Right atrium auricular region (tissue), 2 donors: ENCODE data around the gene ZFY. TPM values are rescaled to one million over a fixed set of nuclear protein-coding genes. Genes with fewer than 3 reads are reported as not detected.

ENCODE experiments used
- DNase-seq: peaks from one replicate; pipeline ENCODE4 v3.0.0-alpha.2; 2019; ENCODE audit warnings: low spot score
- H3K27ac ChIP-seq, 2 donors: fragments of 200-600 bp; sonication (generic); 1 replicate in 1 of 2; 2 replicates in 1 of 2; pipeline ENCODE4 v1.5.1; 2016 to 2019
- H3K27me3 ChIP-seq, 2 donors: fragments of 200-600 bp; sonication (generic); one replicate each; pipeline versions ENCODE4 v1.5.1 to v1.6.0; 2017 to 2019
- H3K36me3 ChIP-seq: fragments of 200-600 bp; sonication (generic); one replicate; pipeline ENCODE4 v1.5.1; 2016
- H3K4me1 ChIP-seq, 2 donors: fragments of 200-600 bp; sonication (generic); one replicate each; pipeline versions ENCODE4 v1.5.1 to v1.6.0; 2017 to 2019
- H3K4me3 ChIP-seq, 2 donors: fragments of 200-600 bp; sonication (generic); 1 replicate in 1 of 2; 2 replicates in 1 of 2; pipeline ENCODE4 v1.5.1; 2017 to 2019; ENCODE audit warnings: mild to moderate bottlenecking in 1 of 2, moderate library complexity in 1 of 2
- H3K9me3 ChIP-seq, 2 donors: fragments of 200-600 bp; sonication (generic); one replicate each; pipeline ENCODE4 v1.5.1; 2019
- total RNA-seq, 2 donors: library from RNA; depleted of rRNA; stranded (reverse); fragments of >200 nt; gene quantifications; one replicate each; pipeline ENCODE4 v1.1.0, GENCODE V29; 2016
- TF ChIP-seq, protein P1 (sequence below), 2 donors: fragments of 200-600 bp; sonication (generic); IDR thresholded peaks; one replicate each; pipeline ENCODE4 v1.5.1; 2019; ENCODE audit warnings: antibody characterized with exemption in 2 of 2

Gene ZFY
- total RNA-seq, 2 donors from 2014 or later = not detected

DNA sequence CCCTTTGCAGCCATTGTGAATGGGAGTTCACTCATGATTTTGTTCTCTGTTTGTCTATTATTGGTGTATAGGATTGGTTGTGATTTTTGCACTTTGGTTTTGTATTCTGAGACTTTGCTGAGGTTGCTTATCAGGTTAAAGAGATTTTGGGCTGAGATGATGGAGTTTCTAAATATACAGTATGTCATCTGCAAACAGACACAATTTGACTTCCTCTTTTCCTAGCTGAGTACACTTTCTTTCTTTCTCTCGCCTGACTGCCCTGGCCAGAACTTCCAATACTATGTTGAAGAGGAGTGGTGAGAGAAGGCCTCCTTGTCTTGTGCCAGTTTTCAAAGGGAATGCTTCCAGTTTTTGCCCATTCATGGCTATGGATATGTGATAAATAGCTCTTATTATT lies 81.4 kb downstream of the ZFY start:
- no peak for DNase-seq
- Histone ChIP-seq H3K9me3 (no peaks in the 10 kb centered on the region), H3K4me3 (no peak overlapping the region), H3K27ac (no peak overlapping the region), H3K36me3 (no peaks in the 10 kb centered on the region), H3K4me1 (no peaks in the 10 kb centered on the region), H3K27me3 (no peaks in the 10 kb centered on the region)
- TF ChIP-seq, protein P1, sequence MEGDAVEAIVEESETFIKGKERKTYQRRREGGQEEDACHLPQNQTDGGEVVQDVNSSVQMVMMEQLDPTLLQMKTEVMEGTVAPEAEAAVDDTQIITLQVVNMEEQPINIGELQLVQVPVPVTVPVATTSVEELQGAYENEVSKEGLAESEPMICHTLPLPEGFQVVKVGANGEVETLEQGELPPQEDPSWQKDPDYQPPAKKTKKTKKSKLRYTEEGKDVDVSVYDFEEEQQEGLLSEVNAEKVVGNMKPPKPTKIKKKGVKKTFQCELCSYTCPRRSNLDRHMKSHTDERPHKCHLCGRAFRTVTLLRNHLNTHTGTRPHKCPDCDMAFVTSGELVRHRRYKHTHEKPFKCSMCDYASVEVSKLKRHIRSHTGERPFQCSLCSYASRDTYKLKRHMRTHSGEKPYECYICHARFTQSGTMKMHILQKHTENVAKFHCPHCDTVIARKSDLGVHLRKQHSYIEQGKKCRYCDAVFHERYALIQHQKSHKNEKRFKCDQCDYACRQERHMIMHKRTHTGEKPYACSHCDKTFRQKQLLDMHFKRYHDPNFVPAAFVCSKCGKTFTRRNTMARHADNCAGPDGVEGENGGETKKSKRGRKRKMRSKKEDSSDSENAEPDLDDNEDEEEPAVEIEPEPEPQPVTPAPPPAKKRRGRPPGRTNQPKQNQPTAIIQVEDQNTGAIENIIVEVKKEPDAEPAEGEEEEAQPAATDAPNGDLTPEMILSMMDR (IDR thresholded peaks at IDR 0.05) = no peak

GRCh38 chrY:3018546-3018945 lies 83.4 kb downstream of the ZFY start:
- Histone ChIP-seq H3K9me3 (no peaks in the 10 kb centered on the region), H3K4me1 (no peaks in the 10 kb centered on the region), H3K4me3 (no peak overlapping the region), H3K36me3 (no peaks in the 10 kb centered on the region), H3K27ac (no peak overlapping the region), H3K27me3 (no peaks in the 10 kb centered on the region)
- TF ChIP-seq, protein P1 (IDR thresholded peaks at IDR 0.05) = no peak
- DNase-seq = no peak

GRCh38 chrY:3019584-3019983 lies 84.4 kb downstream of the ZFY start:
- Histone ChIP-seq H3K36me3 (no peaks in the 10 kb centered on the region), H3K4me3 (no peak overlapping the region), H3K4me1 (no peaks in the 10 kb centered on the region), H3K27ac (no peak overlapping the region), H3K9me3 (no peaks in the 10 kb centered on the region), H3K27me3 (no peaks in the 10 kb centered on the region)
- no peak for DNase-seq
- TF ChIP-seq, protein P1 (IDR thresholded peaks at IDR 0.05) = no peak

GRCh38 chrY:3021176-3021575 lies 86.0 kb downstream of the ZFY start:
- no peak for DNase-seq
- H3K27ac ChIP-seq = no peak overlapping the region
- H3K9me3 ChIP-seq = no peaks in the 10 kb centered on the region
- TF ChIP-seq, protein P1 (IDR thresholded peaks at IDR 0.05) = no peak
- no peaks in the 10 kb centered on the region for H3K4me1 ChIP-seq
- H3K36me3 ChIP-seq = no peaks in the 10 kb centered on the region
- H3K27me3 ChIP-seq = no peaks in the 10 kb centered on the region
- H3K4me3 ChIP-seq = no peak overlapping the region

- Histone ChIP-seq H3K27me3 (no peaks in the 10 kb centered on the region), H3K27ac (no peak overlapping the region), H3K9me3 (no peaks in the 10 kb centered on the region), H3K4me1 (no peaks in the 10 kb centered on the region), H3K36me3 (no peaks in the 10 kb centered on the region), H3K4me3 (no peak overlapping the region)
- TF ChIP-seq, protein P1 (IDR thresholded peaks at IDR 0.05) = no peak
- no peak for DNase-seq
Observed at GRCh38 chrY:3023606-3024005, 88.4 kb downstream of the ZFY start.

- H3K4me1 ChIP-seq = no peaks in the 10 kb centered on the region
- DNase-seq = no peak
- H3K9me3 ChIP-seq = no peaks in the 10 kb centered on the region
- TF ChIP-seq, protein P1 (IDR thresholded peaks at IDR 0.05) = no peak
- H3K4me3 ChIP-seq = no peak overlapping the region
- no peaks in the 10 kb centered on the region for H3K36me3 ChIP-seq
- H3K27ac ChIP-seq = no peak overlapping the region
- no peaks in the 10 kb centered on the region for H3K27me3 ChIP-seq
Observed at GRCh38 chrY:3025357-3025756, 90.2 kb downstream of the ZFY start.
